ENCODE results near the gene HAT1.
"Not testable (repeated sequence)": the region's sequence is repeated elsewhere in the genome, so short reads cannot be mapped to it uniquely, and the experiment has no call there.

HAT1 gene

GRCh38 chr2:171965238-171965637, 43.0 kb downstream of the HAT1 start:
- intact Hi-C loops (cut with DNase I), result no loop called here
- DNase-seq, result no peak

- intact Hi-C loops (cut with DNase I), result no loop called here
- DNase-seq, result no peak
Observed at GRCh38 chr2:171965661-171966060, 43.4 kb downstream of the HAT1 start.

GRCh38 chr2:171966235-171966634, 44.0 kb downstream of the HAT1 start:
- intact Hi-C loops (cut with DNase I), result no loop called here

GRCh38 chr2:171966688-171967087, 44.4 kb downstream of the HAT1 start:
- no peak for DNase-seq
- intact Hi-C loops (cut with DNase I), result no loop called here

More at GRCh38 chr2:171966235-171966634, 44.0 kb downstream of the HAT1 start:
- DNase-seq, result no peak

GRCh38 chr2:171968509-171968908, 46.2 kb downstream of the HAT1 start:
- intact Hi-C loops (cut with DNase I), result no loop called here
- no peak for DNase-seq

GRCh38 chr2:171972329-171972982, 50.2 kb downstream of the HAT1 start:
- no peak for DNase-seq
- intact Hi-C loops (cut with DNase I), result no loop called here

GRCh38 chr2:171979103-171979502, 56.8 kb downstream of the HAT1 start:
- no peak for DNase-seq
- intact Hi-C loops (cut with DNase I), result no loop called here

GRCh38 chr2:171983924-171984323, 61.7 kb downstream of the HAT1 start:
- intact Hi-C loops (cut with DNase I); DNase-seq: not testable (repeated sequence)

- no peak for DNase-seq
Observed at GRCh38 chr2:171985076-171985475, 62.8 kb downstream of the HAT1 start.

GRCh38 chr2:171986778-171987177, 64.5 kb downstream of the HAT1 start:
- DNase-seq, result no peak
- intact Hi-C loops (cut with DNase I), result no loop called here

More at GRCh38 chr2:171985076-171985475, 62.8 kb downstream of the HAT1 start:
- intact Hi-C loops (cut with DNase I), result no loop called here

GRCh38 chr2:171991027-171991426, 68.8 kb downstream of the HAT1 start:
- intact Hi-C loops (cut with DNase I), result loop anchor here (10.0 kb wide), 1 partner anchor 114 kb away; the partner anchor contains the start of gene DLX2

GRCh38 chr2:171995586-171995985, 73.3 kb downstream of the HAT1 start:
- DNase-seq, result no peak
- intact Hi-C loops (cut with DNase I), result loop anchor here (5.0 to 10.0 kb wide), 2 partner anchors 68 to 109 kb away; partner anchors contain the start of gene DLX2

More at GRCh38 chr2:171991027-171991426, 68.8 kb downstream of the HAT1 start:
- DNase-seq, result no peak

GRCh38 chr2:171996021-171996420, 73.8 kb downstream of the HAT1 start:
- intact Hi-C loops (cut with DNase I), result loop anchor here (5.0 to 10.0 kb wide), 2 partner anchors 69 to 109 kb away; partner anchors contain the start of gene DLX2
- no peak for DNase-seq

GRCh38 chr2:171997031-171997430, 74.8 kb downstream of the HAT1 start:
- intact Hi-C loops (cut with DNase I), result loop anchor here (5.0 to 10.0 kb wide), 2 partner anchors 70 to 108 kb away; partner anchors contain the start of gene DLX2
- not testable (repeated sequence) for DNase-seq

GRCh38 chr2:171999161-171999560, 76.9 kb downstream of the HAT1 start:
- intact Hi-C loops (cut with DNase I), result loop anchor here (5.0 to 10.0 kb wide), 2 partner anchors 72 to 106 kb away; partner anchors contain the start of gene DLX2
- DNase-seq, result peak in 5 of 42 donors; percentile 7 to 24 (median 13)

- intact Hi-C loops (cut with DNase I), result loop anchor here (5.0 to 10.0 kb wide), 2 partner anchors 73 to 105 kb away; partner anchors contain the start of gene DLX2
- peak; percentile 78 to 97 (median 94) for DNase-seq
Observed at GRCh38 chr2:171999604-172000469, 77.6 kb downstream of the HAT1 start, which contains the start of gene METAP1D. Gene METAP1D (plus strand): TSS chr2:171999953. CDS start chr2:171999970, 17 bp downstream.

- intact Hi-C loops (cut with DNase I), result no loop called here
- DNase-seq, result no peak
Observed at GRCh38 chr2:172000696-172001361, 78.6 kb downstream of the HAT1 start.

GRCh38 chr2:172007372-172007771, 85.1 kb downstream of the HAT1 start:
- no peak for DNase-seq
- intact Hi-C loops (cut with DNase I), result no loop called here

GRCh38 chr2:172009823-172010222, 87.6 kb downstream of the HAT1 start:
- intact Hi-C loops (cut with DNase I), result no loop called here
- no peak for DNase-seq
